WTC11 (cell line): ENCODE data around the gene RPS16. TPM values are rescaled to one million over a fixed set of nuclear protein-coding genes. Genes with fewer than 3 reads are reported as not detected.

Source experiments
- ATAC-seq: fragments of 200-7000 bp; cut with Tn5 transposase; 2 replicates; pipeline ENCODE4 v1.10.0; 2021; ENCODE audit warnings: mild to moderate bottlenecking, moderate library complexity
- CTCF ChIA-PET: fragments of 300-600 bp; sonication (Branson Sonifier 250); formaldehyde crosslinking; loops from one replicate; lab custom pipeline; 2021; ENCODE audit warnings: antibody characterized with exemption; lab: Charles Lee
- POLR2A ChIA-PET: fragments of 350-600 bp; sonication (Branson Sonifier 250); formaldehyde crosslinking; loops from one replicate; lab custom pipeline; 2021; ENCODE audit warnings: antibody characterized with exemption; lab: Charles Lee
- DNase-seq: peaks from one replicate; pipeline ENCODE4 v3.0.0; 2021; ENCODE audit warnings: low spot score
- H3K27ac Mint-ChIP-seq: 2 replicates; pipeline ENCODE4 v1.8.0; 2021; ENCODE audit warnings: mixed read lengths
- H3K27me3 Mint-ChIP-seq: 2 replicates; pipeline ENCODE4 v1.8.0; 2021; ENCODE audit warnings: low read depth, mild to moderate bottlenecking, moderate library complexity, mixed read lengths
- H3K36me3 Mint-ChIP-seq: 2 replicates; pipeline ENCODE4 v1.8.0; 2021; ENCODE audit warnings: mixed read lengths
- H3K4me1 Mint-ChIP-seq: 2 replicates; pipeline ENCODE4 v1.8.0; 2022; ENCODE audit warnings: mixed read lengths
- H3K4me3 Mint-ChIP-seq: 2 replicates; pipeline ENCODE4 v1.8.0; 2021; ENCODE audit warnings: mild to moderate bottlenecking, moderate library complexity, mixed read lengths
- H3K9me3 Mint-ChIP-seq: 2 replicates; pipeline ENCODE4 v1.8.0; 2021; ENCODE audit warnings: mixed read lengths
- ARID4B ChIP-seq: sonication (generic); formaldehyde crosslinking; IDR thresholded peaks from 2 replicates; pipeline ENCODE4 v1.8.0; 2023; ENCODE audit warnings: missing genetic modification reagents, mild to moderate bottlenecking, borderline replicate concordance
- ATF1 ChIP-seq: sonication (generic); formaldehyde crosslinking; IDR thresholded peaks from 2 replicates; pipeline ENCODE4 v1.8.1; 2023; ENCODE audit warnings: mild to moderate bottlenecking, moderate library complexity, missing genetic modification reagents
- CBFB ChIP-seq: sonication (generic); formaldehyde crosslinking; IDR thresholded peaks from 2 replicates; pipeline ENCODE4 v1.8.1; 2022; ENCODE audit warnings: mild to moderate bottlenecking, low read depth, missing genetic modification reagents
- CREM ChIP-seq: sonication (generic); formaldehyde crosslinking; IDR thresholded peaks from 2 replicates; pipeline ENCODE4 v1.8.1; 2022; ENCODE audit warnings: mild to moderate bottlenecking, missing genetic modification reagents, moderate library complexity
- CTCF ChIP-seq: fragments of 200-600 bp; IDR thresholded peaks from 2 replicates; pipeline ENCODE4 v1.8.0; 2022; ENCODE audit warnings: antibody characterized with exemption
- E2F1 ChIP-seq: sonication (generic); formaldehyde crosslinking; IDR thresholded peaks from 2 replicates; pipeline ENCODE4 v1.8.0; 2022; ENCODE audit warnings: mild to moderate bottlenecking, missing genetic modification reagents
- ELF4 ChIP-seq: sonication (generic); formaldehyde crosslinking; IDR thresholded peaks from 2 replicates; pipeline ENCODE4 v1.8.1; 2022; ENCODE audit warnings: low read depth, mild to moderate bottlenecking, moderate library complexity, missing genetic modification reagents
- ERG ChIP-seq: fragments of 250-450 bp; sonication (Bioruptor Pico); IDR thresholded peaks from 2 replicates; pipeline ENCODE4 v1.8.0; 2021; ENCODE audit warnings: mild to moderate bottlenecking
- FOXP1 ChIP-seq: sonication (generic); formaldehyde crosslinking; IDR thresholded peaks from 2 replicates; pipeline ENCODE4 v1.8.0; 2022; ENCODE audit warnings: missing genetic modification reagents, mild to moderate bottlenecking, moderate library complexity, borderline replicate concordance
- GABPB1 ChIP-seq: sonication (generic); formaldehyde crosslinking; IDR thresholded peaks from 2 replicates; pipeline ENCODE4 v1.8.1; 2023; ENCODE audit warnings: mild to moderate bottlenecking, missing genetic modification reagents
- HMGA2 ChIP-seq: fragments of 250-450 bp; sonication (Bioruptor Pico); IDR thresholded peaks from 2 replicates; pipeline ENCODE4 v1.4.0; 2021; ENCODE audit warnings: mild to moderate bottlenecking, moderate library complexity
- IRF2 ChIP-seq: sonication (generic); formaldehyde crosslinking; IDR thresholded peaks from 2 replicates; pipeline ENCODE4 v1.8.0; 2022; ENCODE audit warnings: low read depth, missing genetic modification reagents, borderline replicate concordance
- MLX ChIP-seq: sonication (generic); formaldehyde crosslinking; IDR thresholded peaks from 2 replicates; pipeline ENCODE4 v1.8.1; 2023; ENCODE audit warnings: mild to moderate bottlenecking, missing genetic modification reagents, moderate library complexity
- NFE2L1 ChIP-seq: sonication (generic); formaldehyde crosslinking; IDR thresholded peaks from 2 replicates; pipeline ENCODE4 v1.8.1; 2023; ENCODE audit warnings: missing genetic modification reagents
- NR2C2 ChIP-seq: sonication (generic); formaldehyde crosslinking; IDR thresholded peaks from 2 replicates; pipeline ENCODE4 v1.8.0; 2022; ENCODE audit warnings: mild to moderate bottlenecking, missing genetic modification reagents
- SMAD3 ChIP-seq: sonication (generic); formaldehyde crosslinking; IDR thresholded peaks from 2 replicates; pipeline ENCODE4 v1.8.0; 2022; ENCODE audit warnings: missing genetic modification reagents, mild to moderate bottlenecking, borderline replicate concordance
- TCF7 ChIP-seq: sonication (generic); formaldehyde crosslinking; IDR thresholded peaks from 2 replicates; pipeline ENCODE4 v1.8.0; 2022; ENCODE audit warnings: mild to moderate bottlenecking, low read depth, missing genetic modification reagents, moderate library complexity
- ZMAT4 ChIP-seq: fragments of 250-450 bp; sonication (Bioruptor Pico); IDR thresholded peaks from 2 replicates; pipeline ENCODE4 v1.9.0; 2021; ENCODE audit warnings: mild to moderate bottlenecking
- ZNF396 ChIP-seq: fragments of 250-450 bp; sonication (Bioruptor Pico); IDR thresholded peaks from 2 replicates; pipeline ENCODE4 v1.8.0; 2021; ENCODE audit warnings: mild to moderate bottlenecking, moderate library complexity, borderline replicate concordance
- ZNF671 ChIP-seq: fragments of 250-450 bp; sonication (Bioruptor Pico); IDR thresholded peaks from 2 replicates; pipeline ENCODE4 v1.8.0; 2021; ENCODE audit warnings: mild to moderate bottlenecking
- total RNA-seq: library from RNA; stranded (reverse); gene quantifications from 3 replicates; pipeline ENCODE4 v1.2.3, GENCODE V29; 2021

Gene RPS16
- total RNA-seq, 1 experiment from 2014 or later: 2,962 TPM

GRCh38 chr19:39385629-39386411, 49.9 kb downstream of the RPS16 start:
- CTCF ChIA-PET: interaction anchor here (0.7 kb wide), 1 partner anchor 12 kb away, joined by 4 read pairs; no protein-coding TSS in a partner anchor
- POLR2A ChIA-PET: interaction anchor here (1.2 kb wide), 1 partner anchor 50 kb away, joined by 3 read pairs; the partner anchor contains the start of gene RPS16
- DNase-seq: no peak
- H3K4me1 Mint-ChIP-seq: peaks cover 13% of the 10 kb centered on the region
- TF ChIP-seq CBFB (no peak), ZMAT4 (CRISPR knock-in tag) (no peak), MLX (CRISPR knock-in tag) (no peak), GABPB1 (CRISPR knock-in tag) (no peak), E2F1 (no peak), ERG (no peak), ELF4 (CRISPR knock-in tag) (no peak), NR2C2 (no peak), FOXP1 (CRISPR knock-in tag) (no peak), IRF2 (CRISPR knock-in tag) (no peak), ZNF396 (CRISPR knock-in tag) (no peak), TCF7 (CRISPR knock-in tag) (no peak), NFE2L1 (CRISPR knock-in tag) (no peak), SMAD3 (CRISPR knock-in tag) (no peak), CTCF (no peak), ATF1 (no peak), CREM (CRISPR knock-in tag) (no peak), ARID4B (no peak), HMGA2 (CRISPR knock-in tag) (no peak), ZNF671 (CRISPR knock-in tag) (no peak)
- peaks cover 67% of the 10 kb centered on the region for H3K36me3 Mint-ChIP-seq
- H3K9me3 Mint-ChIP-seq: no peaks in the 10 kb centered on the region
- no peak for ATAC-seq
- peak overlapping the region; percentile 60; the same call in 1 of the 2 replicates for H3K27ac Mint-ChIP-seq
- no peak overlapping the region for H3K4me3 Mint-ChIP-seq
- no peaks in the 10 kb centered on the region; the same call in 1 of the 2 replicates for H3K27me3 Mint-ChIP-seq
